ENCODE data around the gene KNDC1. TPM values are rescaled to one million over a fixed set of nuclear protein-coding genes. Genes with fewer than 3 reads are reported as not detected.

Gene KNDC1
- total and polyA plus RNA-seq, 2 experiments from 2014 or later, result 1.8 to 16.0 TPM

- no peak for ATAC-seq
- Histone ChIP-seq H3K9me2 (ENCODE audit: insufficient read depth) (no peaks in the 10 kb centered on the region), H3K36me3 (ENCODE audit: insufficient read depth) (no peaks in the 10 kb centered on the region), H3K27me3 (ENCODE audit: insufficient read depth) (peaks cover 16% of the 10 kb centered on the region), H3K4me3 (no peak overlapping the region), H3K79me2 (replicated peaks; ENCODE audit: insufficient read depth) (no peaks in the 10 kb centered on the region), H4K20me1 (replicated peaks; ENCODE audit: insufficient read depth) (no peaks in the 10 kb centered on the region), H3K4me1 (ENCODE audit: insufficient read depth) (peaks cover 5% of the 10 kb centered on the region; the same call in 1 of the 2 replicates), H3K4me2 (no peak overlapping the region), H3K27ac (ENCODE audit: low read depth) (no peak overlapping the region), H3F3A (replicated peaks; ENCODE audit: low read depth) (peaks cover 14% of the 10 kb centered on the region; the same call in 1 of the 2 replicates), H2AFZ (no peak overlapping the region)
- H3K27me3 Mint-ChIP-seq (ENCODE audit: insufficient read depth, low read depth, poor library complexity), result peaks cover 34% of the 10 kb centered on the region
- H3K9me3 Mint-ChIP-seq, result peaks cover 5% of the 10 kb centered on the region; the same call in 2 of the 3 replicates
- peak overlapping the region; percentile 48; the same call in 1 of the 2 replicates for H3K27ac Mint-ChIP-seq
- H3K36me3 Mint-ChIP-seq (ENCODE audit: low read depth), result no peaks in the 10 kb centered on the region; the same call in 2 of the 3 replicates
- no peak for TF ChIP-seq POLR2AphosphoS5 (IDR thresholded peaks at IDR 0.05; ENCODE audit: low read depth)
- no peak for TF ChIP-seq JUNB (IDR thresholded peaks at IDR 0.05; ENCODE audit: unreplicated experiment)
- no peak for TF ChIP-seq EZH2 (IDR thresholded peaks at IDR 0.05; ENCODE audit: low read depth, unreplicated experiment)
- no peak for TF ChIP-seq CREB1 (CRISPR knock-in tag; IDR thresholded peaks at IDR 0.05; ENCODE audit: low read depth)
- TF ChIP-seq NANOG (IDR thresholded peaks at IDR 0.05; ENCODE audit: borderline replicate concordance), result no peak
- no peak for TF ChIP-seq ZNF462 (CRISPR knock-in tag; IDR thresholded peaks at IDR 0.05)
- TF ChIP-seq ZNF114 (CRISPR knock-in tag; IDR thresholded peaks at IDR 0.05), result no peak
- no peak for TF ChIP-seq STAT1 (IDR thresholded peaks at IDR 0.05; ENCODE audit: unreplicated experiment)
- no peak for TF ChIP-seq EZH2phosphoT487 (IDR thresholded peaks at IDR 0.05; ENCODE audit: unreplicated experiment)
- TF ChIP-seq CTCF (conservative IDR thresholded peaks at IDR 0.05; ENCODE audit: low read depth in 2 of 2), result no peak
- TF ChIP-seq ETS1 (IDR thresholded peaks at IDR 0.05), result no peak
- TF ChIP-seq REST (IDR thresholded peaks at IDR 0.05; ENCODE audit: unreplicated experiment), result no peak
- no peak for TF ChIP-seq ZNF331 (CRISPR knock-in tag; IDR thresholded peaks at IDR 0.05; ENCODE audit: low read depth)
- H3K4me1 Mint-ChIP-seq, result peaks cover 14% of the 10 kb centered on the region
- H3K4me3 Mint-ChIP-seq, result no peak overlapping the region
- DNase-seq (ENCODE audit: low spot score), result no peak
These were observed 64.8 kb downstream of the KNDC1 start for GRCh38 chr10:133224756-133225372.

Data from GM23338 (cell line).